ENCODE data around the gene C12orf56.

DNA sequence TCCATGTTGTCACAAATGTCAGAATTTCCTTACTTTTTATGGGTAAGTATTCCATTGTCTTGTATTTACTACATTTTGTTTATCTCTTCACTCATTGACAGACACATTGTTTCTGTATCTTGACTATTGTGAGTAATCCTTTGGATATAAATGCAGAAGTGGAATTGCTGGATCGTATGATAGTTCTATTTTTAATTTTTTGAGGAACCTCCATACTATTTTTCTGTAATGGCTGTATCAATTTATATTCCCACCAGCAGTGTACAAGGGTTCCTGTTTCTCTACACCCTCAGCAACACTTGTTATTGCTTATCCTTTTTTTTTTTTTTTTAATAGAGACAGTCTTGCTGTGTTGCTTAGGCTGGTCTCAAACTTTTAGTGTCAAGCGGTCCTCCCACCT, 164.9 kb downstream of the C12orf56 start:
- TF ChIP-seq, protein P1, sequence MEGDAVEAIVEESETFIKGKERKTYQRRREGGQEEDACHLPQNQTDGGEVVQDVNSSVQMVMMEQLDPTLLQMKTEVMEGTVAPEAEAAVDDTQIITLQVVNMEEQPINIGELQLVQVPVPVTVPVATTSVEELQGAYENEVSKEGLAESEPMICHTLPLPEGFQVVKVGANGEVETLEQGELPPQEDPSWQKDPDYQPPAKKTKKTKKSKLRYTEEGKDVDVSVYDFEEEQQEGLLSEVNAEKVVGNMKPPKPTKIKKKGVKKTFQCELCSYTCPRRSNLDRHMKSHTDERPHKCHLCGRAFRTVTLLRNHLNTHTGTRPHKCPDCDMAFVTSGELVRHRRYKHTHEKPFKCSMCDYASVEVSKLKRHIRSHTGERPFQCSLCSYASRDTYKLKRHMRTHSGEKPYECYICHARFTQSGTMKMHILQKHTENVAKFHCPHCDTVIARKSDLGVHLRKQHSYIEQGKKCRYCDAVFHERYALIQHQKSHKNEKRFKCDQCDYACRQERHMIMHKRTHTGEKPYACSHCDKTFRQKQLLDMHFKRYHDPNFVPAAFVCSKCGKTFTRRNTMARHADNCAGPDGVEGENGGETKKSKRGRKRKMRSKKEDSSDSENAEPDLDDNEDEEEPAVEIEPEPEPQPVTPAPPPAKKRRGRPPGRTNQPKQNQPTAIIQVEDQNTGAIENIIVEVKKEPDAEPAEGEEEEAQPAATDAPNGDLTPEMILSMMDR (conservative IDR thresholded peaks at IDR 0.05): no peak
- no peak for TF ChIP-seq ZFX (IDR thresholded peaks at IDR 0.05)

Data from C4-2B (cell line).